AG10803 (cell line): ENCODE data around the gene TMEM200A.

Source experiments
- DNase-seq: peaks from one replicate; pipeline ENCODE4 v3.0.0; 2010; ENCODE audit warnings: low read depth
- H3K4me3 ChIP-seq: 2 replicates; pipeline ENCODE4 v1.5.1; 2011; ENCODE audit warnings: mild to moderate bottlenecking, low read length, control low read depth
- TF ChIP-seq, protein P1 (sequence below): conservative IDR thresholded peaks from 2 replicates; pipeline ENCODE4 v1.5.1; 2011; ENCODE audit warnings: mild to moderate bottlenecking, low read length, control low read depth, inconsistent platforms

The TMEM200A gene

DNA sequence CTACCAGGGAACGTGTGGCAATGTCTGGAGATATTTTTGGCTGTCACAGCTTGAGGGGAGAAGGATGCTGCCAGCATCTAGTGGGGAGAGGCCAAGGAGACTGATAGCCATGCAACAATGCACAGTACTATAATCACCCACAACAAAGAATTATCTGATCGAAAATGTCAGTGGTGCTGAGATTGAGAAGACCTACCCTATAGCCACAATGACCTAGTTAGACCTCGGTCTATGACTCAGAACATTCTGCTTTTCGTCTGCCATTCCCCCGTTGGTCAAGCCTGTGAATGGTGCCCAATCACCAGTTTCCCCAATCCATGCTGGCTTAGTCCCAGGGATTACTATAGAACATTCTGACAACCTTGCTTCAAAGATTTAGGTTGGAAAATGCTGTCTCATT, 93.5 kb downstream of the TMEM200A start:
- no peak for DNase-seq
- TF ChIP-seq, protein P1, sequence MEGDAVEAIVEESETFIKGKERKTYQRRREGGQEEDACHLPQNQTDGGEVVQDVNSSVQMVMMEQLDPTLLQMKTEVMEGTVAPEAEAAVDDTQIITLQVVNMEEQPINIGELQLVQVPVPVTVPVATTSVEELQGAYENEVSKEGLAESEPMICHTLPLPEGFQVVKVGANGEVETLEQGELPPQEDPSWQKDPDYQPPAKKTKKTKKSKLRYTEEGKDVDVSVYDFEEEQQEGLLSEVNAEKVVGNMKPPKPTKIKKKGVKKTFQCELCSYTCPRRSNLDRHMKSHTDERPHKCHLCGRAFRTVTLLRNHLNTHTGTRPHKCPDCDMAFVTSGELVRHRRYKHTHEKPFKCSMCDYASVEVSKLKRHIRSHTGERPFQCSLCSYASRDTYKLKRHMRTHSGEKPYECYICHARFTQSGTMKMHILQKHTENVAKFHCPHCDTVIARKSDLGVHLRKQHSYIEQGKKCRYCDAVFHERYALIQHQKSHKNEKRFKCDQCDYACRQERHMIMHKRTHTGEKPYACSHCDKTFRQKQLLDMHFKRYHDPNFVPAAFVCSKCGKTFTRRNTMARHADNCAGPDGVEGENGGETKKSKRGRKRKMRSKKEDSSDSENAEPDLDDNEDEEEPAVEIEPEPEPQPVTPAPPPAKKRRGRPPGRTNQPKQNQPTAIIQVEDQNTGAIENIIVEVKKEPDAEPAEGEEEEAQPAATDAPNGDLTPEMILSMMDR, result no peak
- no peak overlapping the region for H3K4me3 ChIP-seq

- H3K4me3 ChIP-seq, result no peak overlapping the region
- DNase-seq, result no peak
- TF ChIP-seq, protein P1, result no peak
These were observed 95.1 kb downstream of the TMEM200A start for GRCh38 chr6:130460934-130461333.

DNA sequence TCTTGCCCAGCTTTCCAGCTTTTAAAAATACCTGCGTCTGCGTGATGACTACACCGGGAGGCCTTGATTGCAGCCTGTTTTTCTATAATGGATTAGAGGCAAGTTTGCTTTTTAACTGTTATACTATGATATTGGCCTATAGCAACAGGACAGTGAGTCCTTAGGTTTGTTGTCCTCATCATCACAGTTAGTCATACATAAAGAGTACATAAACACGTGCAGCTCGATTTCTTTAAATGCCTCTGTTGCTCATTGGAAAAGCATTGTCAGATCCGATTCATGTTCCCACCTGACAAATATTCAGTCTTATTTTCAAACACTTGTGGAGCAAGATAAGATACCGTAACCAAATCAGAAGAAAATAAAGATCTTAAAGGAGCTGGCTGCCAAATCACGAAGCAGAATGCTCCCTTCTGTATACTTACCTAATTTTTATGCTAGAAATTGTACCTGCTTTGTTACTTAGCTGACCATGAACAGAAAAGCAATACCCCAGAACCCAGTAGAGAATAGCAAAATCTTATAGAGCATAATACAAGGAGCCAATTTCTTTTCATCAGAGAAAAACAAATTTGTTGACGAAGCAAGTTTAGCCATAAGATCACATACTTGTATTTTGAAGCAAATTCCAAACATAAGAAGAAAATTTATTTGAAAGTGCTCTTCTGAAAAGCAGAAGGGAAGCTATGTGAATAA, 100.4 kb downstream of the TMEM200A start:
- no peak overlapping the region for H3K4me3 ChIP-seq
- TF ChIP-seq, protein P1, result no peak
- no peak for DNase-seq

DNA sequence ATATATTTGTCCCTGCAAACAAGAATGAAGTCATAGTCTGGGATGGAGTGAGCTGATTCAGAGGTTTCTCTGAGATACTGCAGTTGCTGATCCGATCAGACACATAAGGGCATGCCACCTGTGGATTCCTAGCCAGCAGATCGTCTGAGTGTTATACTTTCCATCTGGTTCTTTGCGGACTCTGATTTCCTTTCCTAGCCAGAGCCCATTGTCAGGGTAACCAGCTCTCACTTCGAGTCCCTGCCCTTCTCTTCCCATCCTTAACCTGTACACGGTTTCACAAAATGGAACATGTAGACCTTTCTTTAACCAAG, 100.9 kb downstream of the TMEM200A start:
- no peak for DNase-seq
- TF ChIP-seq, protein P1, result no peak
- no peak overlapping the region for H3K4me3 ChIP-seq

- DNase-seq, result no peak
These were observed 101.6 kb downstream of the TMEM200A start for GRCh38 chr6:130467146-130468050.

DNA sequence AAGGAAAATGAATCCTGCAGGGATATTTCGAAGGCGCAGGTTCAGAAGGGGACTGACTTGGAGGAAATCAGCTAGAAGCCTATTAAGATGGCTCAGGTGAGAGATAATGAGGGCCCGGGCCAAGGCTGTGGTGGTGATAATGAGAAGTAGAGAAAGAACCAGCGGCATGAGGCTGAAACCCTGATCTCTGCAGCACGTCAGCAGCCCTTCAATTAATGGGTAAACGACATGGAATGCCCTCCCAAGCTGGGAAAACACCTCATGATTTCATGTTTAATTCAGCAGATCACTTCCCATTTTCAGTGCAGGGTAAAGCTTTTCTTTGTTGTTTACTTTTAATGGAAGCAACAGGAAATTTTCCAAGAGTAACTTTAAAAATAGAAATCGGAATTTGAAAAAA, 104.9 kb downstream of the TMEM200A start:
- no peak overlapping the region for H3K4me3 ChIP-seq
- DNase-seq, result no peak
- TF ChIP-seq, protein P1, result no peak

More at GRCh38 chr6:130467146-130468050, 101.6 kb downstream of the TMEM200A start:
- TF ChIP-seq, protein P1, result no peak
- no peak overlapping the region for H3K4me3 ChIP-seq

DNA sequence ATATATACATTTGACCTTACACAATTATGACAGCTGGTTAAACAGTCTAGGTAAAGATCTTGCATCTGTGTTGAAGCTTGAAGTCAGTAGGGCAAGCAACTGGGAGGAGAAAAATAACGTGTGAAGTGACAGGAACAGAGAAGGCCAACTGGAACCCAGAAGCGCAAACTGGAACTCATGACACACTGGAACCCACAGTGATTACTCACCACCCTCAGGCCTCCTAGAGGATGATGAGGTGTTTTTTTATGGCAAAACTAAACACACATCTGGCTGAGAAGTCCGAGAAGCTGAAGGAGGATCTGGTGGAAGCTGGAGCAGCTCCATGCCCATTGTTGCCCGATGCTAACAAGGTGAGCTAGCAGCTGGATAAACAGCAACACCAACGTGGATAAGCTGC, 108.1 kb downstream of the TMEM200A start:
- peak; percentile 60 for DNase-seq
- TF ChIP-seq, protein P1, result no peak
- H3K4me3 ChIP-seq, result no peak overlapping the region
